Medulla oblongata (tissue), 1 donor: ENCODE measurements around the gene SCAMP1.
"Not testable (repeated sequence)": the region's sequence is repeated elsewhere in the genome, so short reads cannot be mapped to it uniquely, and the experiment has no call there.

ENCODE experiments used
- DNase-seq: peaks from one replicate; pipeline ENCODE4 v3.0.0-alpha.2; 2015; ENCODE audit errors: extremely low spot score

Gene SCAMP1, protein sequence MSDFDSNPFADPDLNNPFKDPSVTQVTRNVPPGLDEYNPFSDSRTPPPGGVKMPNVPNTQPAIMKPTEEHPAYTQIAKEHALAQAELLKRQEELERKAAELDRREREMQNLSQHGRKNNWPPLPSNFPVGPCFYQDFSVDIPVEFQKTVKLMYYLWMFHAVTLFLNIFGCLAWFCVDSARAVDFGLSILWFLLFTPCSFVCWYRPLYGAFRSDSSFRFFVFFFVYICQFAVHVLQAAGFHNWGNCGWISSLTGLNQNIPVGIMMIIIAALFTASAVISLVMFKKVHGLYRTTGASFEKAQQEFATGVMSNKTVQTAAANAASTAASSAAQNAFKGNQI

GRCh38 chr5:78359831-78360673 is at the start of gene SCAMP1:
Gene SCAMP1, plus strand, starts transcription at chr5:78360617. Its CDS starts 55 bp downstream, at chr5:78360672.
- peak; percentile 94 for DNase-seq

- no peak for DNase-seq
Measured at GRCh38 chr5:78317515-78317914, 42.9 kb upstream of the SCAMP1 start.

GRCh38 chr5:78318337-78318736 is 42.1 kb upstream of the SCAMP1 start:
- no peak for DNase-seq

- DNase-seq, result peak; percentile 50
Measured at GRCh38 chr5:78320401-78320800, 40.0 kb upstream of the SCAMP1 start.

GRCh38 chr5:78323241-78323640 is 37.2 kb upstream of the SCAMP1 start:
- no peak for DNase-seq

- DNase-seq, result no peak
Measured at GRCh38 chr5:78326930-78327329, 33.5 kb upstream of the SCAMP1 start.

- no peak for DNase-seq
Measured at GRCh38 chr5:78327761-78328510, 32.5 kb upstream of the SCAMP1 start.

DNA sequence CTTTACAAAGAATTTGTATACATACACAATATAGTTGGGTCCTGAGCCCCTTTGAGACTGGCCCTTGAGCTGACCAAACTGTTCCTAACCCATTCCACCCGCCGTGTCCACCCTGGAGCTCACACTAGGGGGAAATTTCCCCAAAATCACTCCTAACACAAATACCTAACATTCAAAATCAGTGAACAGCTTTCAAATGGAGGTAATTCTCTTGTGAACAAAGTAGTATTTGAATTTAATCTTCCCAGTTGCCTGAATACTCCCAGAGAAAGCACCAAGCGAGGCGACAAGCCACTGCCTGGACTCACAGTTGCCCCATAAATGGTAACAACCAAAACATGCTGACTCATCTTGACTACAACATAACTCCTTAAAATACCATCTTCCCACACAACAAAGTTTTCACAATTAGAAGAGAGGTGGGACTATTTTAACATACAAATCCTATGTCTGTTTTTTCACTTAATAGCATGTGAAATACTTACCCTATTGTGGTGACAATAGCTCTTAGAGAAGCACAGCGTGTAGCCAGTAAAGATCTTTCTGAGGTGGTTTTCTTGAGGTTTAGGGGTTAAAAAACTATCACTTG is 31.7 kb upstream of the SCAMP1 start:
- no peak for DNase-seq

GRCh38 chr5:78331523-78332080 is 28.8 kb upstream of the SCAMP1 start:
- DNase-seq, result no peak

GRCh38 chr5:78334811-78335210 is 25.6 kb upstream of the SCAMP1 start:
- no peak for DNase-seq

DNA sequence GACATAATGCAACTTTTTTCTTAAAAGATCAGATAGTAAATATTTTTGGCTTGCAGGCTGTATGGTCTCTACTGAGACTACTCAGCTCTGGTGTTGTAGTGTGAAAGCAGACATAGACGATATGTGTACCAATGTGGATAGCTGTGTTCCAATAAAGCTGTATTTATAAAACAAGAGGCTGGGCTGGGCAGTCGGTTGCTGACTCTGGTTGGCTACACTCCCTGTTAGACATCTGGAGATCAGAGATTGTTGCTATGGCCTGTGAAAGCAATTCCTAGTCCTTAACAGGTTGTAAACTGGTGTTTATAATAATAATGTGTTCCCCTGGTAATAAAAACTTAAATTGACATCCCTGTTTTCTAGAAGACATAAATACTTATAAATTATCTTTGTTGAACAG is 24.4 kb upstream of the SCAMP1 start:
- no peak for DNase-seq

- DNase-seq, result no peak
Measured at GRCh38 chr5:78336698-78337097, 23.7 kb upstream of the SCAMP1 start.

GRCh38 chr5:78339617-78340436 is 20.6 kb upstream of the SCAMP1 start:
- peak; percentile 32 for DNase-seq

DNA sequence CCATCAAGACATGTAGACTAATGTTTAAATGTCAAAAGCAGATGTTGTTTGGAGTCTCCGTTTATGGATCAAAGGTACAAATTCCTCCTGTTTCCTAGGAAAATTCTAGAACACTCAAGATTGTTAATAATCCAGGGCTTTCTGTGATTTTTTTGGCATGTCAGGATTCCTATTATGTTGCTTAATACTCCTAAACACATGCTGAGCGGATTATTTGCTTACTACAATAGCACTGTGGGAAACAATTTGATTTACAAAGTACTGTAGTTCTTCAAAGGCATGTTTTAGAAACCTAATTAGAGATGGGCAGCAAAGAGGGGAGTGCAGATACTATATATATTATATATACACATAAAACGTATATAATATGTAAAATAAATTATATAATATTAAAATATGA is 19.0 kb upstream of the SCAMP1 start:
- DNase-seq, result no peak

DNA sequence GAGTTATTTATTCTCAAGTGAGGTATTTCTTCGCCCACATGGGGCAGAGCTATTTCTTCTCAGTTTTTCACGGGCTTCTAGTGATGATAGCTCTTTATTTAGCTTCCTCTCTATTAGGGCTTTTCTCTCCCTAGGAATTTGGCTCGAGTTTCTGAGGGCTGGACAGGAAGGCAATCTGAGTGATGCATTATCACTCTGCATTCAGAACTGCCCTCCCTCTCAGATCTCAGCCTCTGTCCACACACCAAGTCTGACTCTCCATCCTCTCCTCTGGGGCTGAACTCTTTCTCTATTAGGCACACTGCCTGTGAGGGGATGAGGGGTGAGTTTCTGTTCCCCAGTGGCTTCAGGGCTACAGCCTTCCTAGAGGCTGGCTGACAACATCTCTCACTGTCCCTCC is 14.9 kb upstream of the SCAMP1 start:
- no peak for DNase-seq

DNA sequence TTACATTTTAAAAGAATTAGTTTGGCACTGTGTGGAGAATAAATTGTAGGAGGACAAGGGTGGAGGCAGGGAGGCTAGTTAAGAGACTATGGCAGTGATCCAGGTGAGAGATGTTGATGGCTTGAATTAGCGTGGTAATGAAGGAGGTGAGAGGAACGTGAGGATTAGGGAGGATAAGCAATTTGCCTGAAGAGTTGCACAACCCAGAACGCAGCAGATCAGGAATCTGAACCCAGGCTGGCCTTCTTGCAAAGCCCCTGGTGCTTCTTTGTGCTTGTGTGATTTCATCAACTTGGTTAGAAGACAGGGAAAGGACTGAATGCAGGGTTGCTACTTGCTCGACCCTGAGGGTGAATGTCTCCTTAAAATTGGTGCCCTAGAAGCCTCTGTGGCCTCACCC is 6.9 kb upstream of the SCAMP1 start:
- DNase-seq, result no peak

DNA sequence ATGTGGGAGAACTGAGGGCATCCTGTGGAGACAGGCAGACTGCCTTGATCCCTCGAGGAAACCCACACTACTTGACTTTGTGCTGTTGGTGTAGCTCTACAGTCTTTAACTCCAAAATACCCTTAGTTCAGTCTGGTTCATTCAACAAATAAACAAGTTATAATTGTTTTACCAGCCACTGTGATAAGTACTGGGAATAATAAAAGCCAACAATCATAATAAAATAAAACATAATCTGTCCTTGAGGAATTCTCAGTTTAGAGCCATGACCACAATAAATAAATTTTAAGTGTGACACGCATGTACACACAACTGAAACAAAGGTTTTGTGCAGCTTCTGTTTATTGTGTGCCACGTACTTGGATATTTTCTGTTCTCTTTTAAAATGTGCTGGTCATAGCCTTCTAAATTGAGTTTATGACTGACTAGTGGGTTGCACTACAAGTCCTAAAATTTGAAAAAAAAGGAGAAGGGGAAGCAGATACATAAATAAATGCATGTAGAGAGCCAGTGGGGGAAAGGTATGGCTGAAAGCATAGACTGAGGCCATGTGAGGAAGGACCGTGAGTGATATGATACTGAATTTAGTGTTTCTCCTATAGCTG is 6.2 kb upstream of the SCAMP1 start:
- DNase-seq, result no peak

GRCh38 chr5:78355561-78355960 is 4.9 kb upstream of the SCAMP1 start:
- peak; percentile 44 for DNase-seq

GRCh38 chr5:78359455-78359830 is 974 bp upstream of the SCAMP1 start:
- not testable (repeated sequence) for DNase-seq

GRCh38 chr5:78360674-78360923 is 182 bp downstream of the SCAMP1 start:
- DNase-seq, result no peak
